HG02981 (cell line): ENCODE measurements around the gene USH2A.

Experiments used
- ATAC-seq: cut with Tn5 transposase; IDR thresholded peaks from one replicate; pipeline ENCODE4 v1.9.1; 2021; ENCODE audit warnings: mild to moderate bottlenecking, moderate library complexity; ENCODE audit not compliant: unreplicated experiment

USH2A gene

GRCh38 chr1:215748431-215748830 is 674.8 kb downstream of the USH2A start:
- ATAC-seq, result no peak

- no peak for ATAC-seq
Measured at GRCh38 chr1:215744419-215744818, 678.8 kb downstream of the USH2A start.

- ATAC-seq, result no peak
Measured at GRCh38 chr1:215739025-215739424, 684.2 kb downstream of the USH2A start.

- ATAC-seq, result no peak
Measured at GRCh38 chr1:215731699-215732098, 691.5 kb downstream of the USH2A start.

- no peak for ATAC-seq
Measured at GRCh38 chr1:215730600-215730999, 692.6 kb downstream of the USH2A start.

- no peak for ATAC-seq
Measured at GRCh38 chr1:215728169-215728568, 695.1 kb downstream of the USH2A start.

GRCh38 chr1:215720126-215720525 is 703.1 kb downstream of the USH2A start:
- no peak for ATAC-seq

- ATAC-seq, result no peak
Measured at GRCh38 chr1:215719552-215719951, 703.7 kb downstream of the USH2A start.

- no peak for ATAC-seq
Measured at GRCh38 chr1:215718575-215719287, 704.5 kb downstream of the USH2A start.

- ATAC-seq, result no peak
Measured at GRCh38 chr1:215717677-215718426, 705.4 kb downstream of the USH2A start.

- ATAC-seq, result no peak
Measured at GRCh38 chr1:215710899-215711225, 712.4 kb downstream of the USH2A start.

- ATAC-seq, result peak; percentile 77
Measured at GRCh38 chr1:215710036-215710898, 713.0 kb downstream of the USH2A start.

GRCh38 chr1:215704089-215704860 is 719.0 kb downstream of the USH2A start:
- ATAC-seq, result no peak

GRCh38 chr1:215682232-215682631 is 741.0 kb downstream of the USH2A start:
- ATAC-seq, result no peak

GRCh38 chr1:215681041-215681440 is 742.2 kb downstream of the USH2A start:
- ATAC-seq, result no peak

- ATAC-seq, result no peak
Measured at GRCh38 chr1:215679231-215679630, 744.0 kb downstream of the USH2A start.

GRCh38 chr1:215677112-215677511 is 746.1 kb downstream of the USH2A start:
- ATAC-seq, result no peak

GRCh38 chr1:215673943-215674342 is 749.3 kb downstream of the USH2A start:
- no peak for ATAC-seq

- ATAC-seq, result no peak
Measured at GRCh38 chr1:215672482-215672881, 750.8 kb downstream of the USH2A start.

GRCh38 chr1:215669806-215670491 is 753.3 kb downstream of the USH2A start:
- no peak for ATAC-seq
